ENCODE results near the gene RND3.

DNA sequence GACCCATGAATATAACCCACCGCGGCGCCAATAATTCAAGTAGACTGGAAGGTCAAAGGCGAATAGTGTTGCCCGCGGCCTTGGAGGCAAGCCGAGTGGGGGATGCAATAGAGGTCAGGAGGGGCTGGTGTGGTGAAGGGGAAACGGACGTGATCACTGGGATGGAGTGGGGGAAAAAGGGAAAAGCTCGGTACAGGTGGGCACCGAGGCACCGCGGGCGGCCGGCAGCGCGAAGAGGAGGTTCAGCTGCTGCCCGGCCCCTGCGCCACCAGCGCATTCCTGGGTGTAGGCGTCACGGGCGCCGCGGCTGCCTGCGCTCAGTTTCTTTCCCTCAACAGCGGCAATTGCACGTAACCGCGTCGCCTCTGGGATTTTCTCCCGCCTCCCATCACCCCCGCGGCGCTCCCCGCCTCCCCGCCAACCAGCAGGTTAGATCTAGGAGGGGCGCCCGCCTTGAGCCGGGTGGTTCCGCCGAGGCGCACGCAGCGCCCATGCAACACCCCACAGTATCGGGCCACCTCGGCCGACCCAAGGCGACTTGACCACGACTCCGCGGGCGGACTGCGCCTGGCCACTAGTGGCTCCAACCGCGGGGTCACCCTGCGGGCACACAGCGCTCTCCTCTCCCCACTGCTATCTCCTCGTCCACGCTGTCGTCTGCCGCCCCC is 1.5 kb downstream of the RND3 start:
- TF ChIP-seq, protein P1, sequence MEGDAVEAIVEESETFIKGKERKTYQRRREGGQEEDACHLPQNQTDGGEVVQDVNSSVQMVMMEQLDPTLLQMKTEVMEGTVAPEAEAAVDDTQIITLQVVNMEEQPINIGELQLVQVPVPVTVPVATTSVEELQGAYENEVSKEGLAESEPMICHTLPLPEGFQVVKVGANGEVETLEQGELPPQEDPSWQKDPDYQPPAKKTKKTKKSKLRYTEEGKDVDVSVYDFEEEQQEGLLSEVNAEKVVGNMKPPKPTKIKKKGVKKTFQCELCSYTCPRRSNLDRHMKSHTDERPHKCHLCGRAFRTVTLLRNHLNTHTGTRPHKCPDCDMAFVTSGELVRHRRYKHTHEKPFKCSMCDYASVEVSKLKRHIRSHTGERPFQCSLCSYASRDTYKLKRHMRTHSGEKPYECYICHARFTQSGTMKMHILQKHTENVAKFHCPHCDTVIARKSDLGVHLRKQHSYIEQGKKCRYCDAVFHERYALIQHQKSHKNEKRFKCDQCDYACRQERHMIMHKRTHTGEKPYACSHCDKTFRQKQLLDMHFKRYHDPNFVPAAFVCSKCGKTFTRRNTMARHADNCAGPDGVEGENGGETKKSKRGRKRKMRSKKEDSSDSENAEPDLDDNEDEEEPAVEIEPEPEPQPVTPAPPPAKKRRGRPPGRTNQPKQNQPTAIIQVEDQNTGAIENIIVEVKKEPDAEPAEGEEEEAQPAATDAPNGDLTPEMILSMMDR (IDR thresholded peaks at IDR 0.05 in 2 of 3, conservative IDR thresholded peaks at IDR 0.05 in 1 of 3; ENCODE audit: control insufficient read depth in 2 of 3, extremely low read depth in 1 of 3, insufficient read depth in 1 of 3, low read depth in 3 of 3, low read length in 3 of 3), result no peak
- TF ChIP-seq HDAC6 (IDR thresholded peaks at IDR 0.05; ENCODE audit: unreplicated experiment) (no peak), TCF7 (IDR thresholded peaks at IDR 0.05; ENCODE audit: borderline replicate concordance) (no peak), TBL1XR1 (IDR thresholded peaks at IDR 0.05; ENCODE audit: low read depth, low read length) (no peak)
